Measurements from ENCODE around the gene FLNB.

Gene FLNB, protein sequence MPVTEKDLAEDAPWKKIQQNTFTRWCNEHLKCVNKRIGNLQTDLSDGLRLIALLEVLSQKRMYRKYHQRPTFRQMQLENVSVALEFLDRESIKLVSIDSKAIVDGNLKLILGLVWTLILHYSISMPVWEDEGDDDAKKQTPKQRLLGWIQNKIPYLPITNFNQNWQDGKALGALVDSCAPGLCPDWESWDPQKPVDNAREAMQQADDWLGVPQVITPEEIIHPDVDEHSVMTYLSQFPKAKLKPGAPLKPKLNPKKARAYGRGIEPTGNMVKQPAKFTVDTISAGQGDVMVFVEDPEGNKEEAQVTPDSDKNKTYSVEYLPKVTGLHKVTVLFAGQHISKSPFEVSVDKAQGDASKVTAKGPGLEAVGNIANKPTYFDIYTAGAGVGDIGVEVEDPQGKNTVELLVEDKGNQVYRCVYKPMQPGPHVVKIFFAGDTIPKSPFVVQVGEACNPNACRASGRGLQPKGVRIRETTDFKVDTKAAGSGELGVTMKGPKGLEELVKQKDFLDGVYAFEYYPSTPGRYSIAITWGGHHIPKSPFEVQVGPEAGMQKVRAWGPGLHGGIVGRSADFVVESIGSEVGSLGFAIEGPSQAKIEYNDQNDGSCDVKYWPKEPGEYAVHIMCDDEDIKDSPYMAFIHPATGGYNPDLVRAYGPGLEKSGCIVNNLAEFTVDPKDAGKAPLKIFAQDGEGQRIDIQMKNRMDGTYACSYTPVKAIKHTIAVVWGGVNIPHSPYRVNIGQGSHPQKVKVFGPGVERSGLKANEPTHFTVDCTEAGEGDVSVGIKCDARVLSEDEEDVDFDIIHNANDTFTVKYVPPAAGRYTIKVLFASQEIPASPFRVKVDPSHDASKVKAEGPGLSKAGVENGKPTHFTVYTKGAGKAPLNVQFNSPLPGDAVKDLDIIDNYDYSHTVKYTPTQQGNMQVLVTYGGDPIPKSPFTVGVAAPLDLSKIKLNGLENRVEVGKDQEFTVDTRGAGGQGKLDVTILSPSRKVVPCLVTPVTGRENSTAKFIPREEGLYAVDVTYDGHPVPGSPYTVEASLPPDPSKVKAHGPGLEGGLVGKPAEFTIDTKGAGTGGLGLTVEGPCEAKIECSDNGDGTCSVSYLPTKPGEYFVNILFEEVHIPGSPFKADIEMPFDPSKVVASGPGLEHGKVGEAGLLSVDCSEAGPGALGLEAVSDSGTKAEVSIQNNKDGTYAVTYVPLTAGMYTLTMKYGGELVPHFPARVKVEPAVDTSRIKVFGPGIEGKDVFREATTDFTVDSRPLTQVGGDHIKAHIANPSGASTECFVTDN (N-terminal part only)

DNA sequence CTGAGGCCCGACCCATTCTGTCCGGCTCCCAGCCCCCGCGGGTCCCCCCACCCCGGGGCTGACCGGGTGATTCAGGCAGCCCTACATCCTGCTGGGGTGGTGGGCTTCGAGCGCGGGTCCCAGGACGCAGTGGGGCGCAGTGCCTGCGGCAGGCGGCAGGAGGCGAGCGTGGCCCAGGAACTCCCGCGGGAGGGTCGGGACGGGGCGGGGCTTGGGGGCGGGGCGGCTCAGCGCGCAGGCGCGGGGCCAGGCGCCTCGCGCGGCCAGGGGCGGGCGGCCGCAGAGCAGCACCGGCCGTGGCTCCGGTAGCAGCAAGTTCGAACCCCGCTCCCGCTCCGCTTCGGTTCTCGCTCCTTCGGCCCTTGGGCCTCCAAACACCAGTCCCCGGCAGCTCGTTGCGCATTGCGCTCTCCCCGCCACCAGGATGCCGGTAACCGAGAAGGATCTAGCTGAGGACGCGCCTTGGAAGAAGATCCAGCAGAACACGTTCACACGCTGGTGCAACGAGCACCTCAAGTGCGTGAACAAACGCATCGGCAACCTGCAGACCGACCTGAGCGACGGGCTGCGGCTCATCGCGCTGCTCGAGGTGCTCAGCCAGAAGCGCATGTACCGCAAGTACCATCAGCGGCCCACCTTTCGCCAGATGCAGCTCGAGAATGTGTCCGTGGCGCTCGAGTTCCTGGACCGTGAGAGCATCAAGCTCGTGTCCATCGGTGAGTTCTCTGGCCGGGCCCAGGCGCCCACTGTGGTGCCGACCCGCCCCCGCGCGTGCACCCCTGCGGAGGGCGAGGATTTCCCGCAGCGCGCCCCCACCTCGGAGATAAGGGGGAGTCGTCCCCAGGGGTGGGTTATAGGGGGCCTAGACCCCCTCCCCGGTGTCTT is at the start of gene FLNB:
FLNB (plus strand) TSS at position 282 of the 885 bp plus-strand sequence; CDS start at position 425, 143 bp downstream.
- peak; percentile 85 for DNase-seq (ENCODE audit: low spot score)

DNA sequence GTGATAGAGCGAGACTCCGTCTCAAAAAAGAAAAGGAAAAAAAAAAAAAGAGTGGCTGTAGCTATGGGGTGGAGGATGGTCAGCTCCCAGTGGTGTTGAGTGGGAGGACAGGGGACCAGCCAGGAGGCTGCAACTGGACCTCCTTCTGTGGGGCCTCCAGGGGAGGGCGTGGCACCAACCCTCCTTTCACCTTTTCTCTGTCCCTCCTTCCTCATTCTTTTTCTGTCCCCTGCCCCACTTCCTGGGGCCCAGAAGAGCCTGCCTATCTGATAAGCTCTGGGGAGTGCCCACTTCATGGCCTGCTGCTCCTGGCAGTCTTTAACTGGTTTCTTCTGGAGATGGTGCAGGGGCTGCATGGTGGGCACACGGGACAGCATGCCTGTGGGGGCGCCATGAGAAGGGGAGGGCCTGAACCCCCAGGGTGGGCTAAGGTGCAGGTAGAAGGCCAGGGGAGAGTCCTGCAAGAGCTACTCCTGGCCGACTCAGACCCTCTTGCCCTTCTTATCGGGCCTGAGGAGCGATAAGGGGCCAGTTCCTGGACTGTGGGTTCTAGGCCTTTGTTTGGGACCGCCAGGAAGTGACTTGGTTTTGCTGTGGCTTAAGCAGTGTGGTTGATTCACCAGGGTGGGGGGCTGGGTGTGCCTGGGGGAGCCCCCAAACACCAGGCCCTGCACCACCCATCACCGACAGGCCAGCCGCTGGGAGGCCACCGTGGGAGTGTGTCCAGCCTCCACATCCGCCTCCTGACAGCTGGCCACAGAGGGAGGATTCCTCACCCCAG is 49.4 kb upstream of the FLNB start:
- DNase-seq (ENCODE audit: low spot score), result peak; percentile 40

DNA sequence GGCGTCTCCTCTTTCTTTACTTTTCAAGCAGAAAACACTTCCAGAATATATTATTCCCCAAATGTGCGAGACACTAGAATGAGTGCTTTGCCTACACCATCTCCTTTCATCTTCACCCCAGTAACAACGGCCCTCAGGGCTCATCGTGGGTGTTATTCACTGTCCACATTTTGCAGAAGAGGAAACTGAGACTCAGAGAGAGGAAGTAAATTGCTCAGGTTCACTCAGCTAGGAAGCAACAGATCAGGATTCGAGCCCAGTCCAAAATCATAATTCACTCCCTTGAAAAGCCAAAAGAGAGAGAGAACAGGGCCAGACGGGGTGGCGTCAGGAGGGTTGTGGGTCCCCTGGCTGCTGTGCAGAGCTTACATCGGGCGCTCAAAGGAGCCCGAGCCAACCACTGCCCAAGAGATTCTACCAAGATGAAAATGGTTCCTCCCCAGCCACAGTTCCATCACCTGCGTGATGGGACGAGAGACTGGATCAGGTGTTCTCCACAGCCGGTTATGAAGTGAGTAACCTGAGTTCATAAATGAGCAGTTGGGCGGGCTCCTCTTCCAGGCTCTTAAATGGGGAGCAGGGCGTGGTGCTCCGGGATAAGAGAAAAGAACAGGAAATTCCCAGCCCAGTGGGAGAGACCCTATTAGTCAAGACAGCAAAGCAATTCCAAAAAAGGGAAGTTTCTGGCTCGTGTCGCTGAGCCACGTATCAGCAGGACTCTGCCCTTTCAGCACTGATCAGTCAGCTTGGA is 48.6 kb upstream of the FLNB start:
- DNase-seq (ENCODE audit: low spot score), result peak; percentile 59

DNA sequence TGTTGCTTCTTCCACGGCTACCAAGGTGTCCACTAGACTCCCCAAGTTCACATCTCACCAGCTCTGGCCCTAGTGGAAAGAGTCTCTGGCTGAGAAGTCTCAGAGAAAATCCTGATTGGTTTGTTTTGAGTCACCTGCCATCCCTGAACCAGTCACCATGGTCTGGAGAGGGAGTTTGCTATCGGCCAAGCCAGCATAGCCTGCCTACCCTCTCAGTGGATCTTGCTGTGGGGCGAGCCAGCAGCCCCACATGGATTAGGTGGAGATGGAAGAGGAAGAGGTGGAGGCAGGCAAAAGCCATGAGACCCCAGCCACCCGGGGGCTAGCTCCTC is 48.1 kb upstream of the FLNB start:
- DNase-seq (ENCODE audit: low spot score), result no peak

DNA sequence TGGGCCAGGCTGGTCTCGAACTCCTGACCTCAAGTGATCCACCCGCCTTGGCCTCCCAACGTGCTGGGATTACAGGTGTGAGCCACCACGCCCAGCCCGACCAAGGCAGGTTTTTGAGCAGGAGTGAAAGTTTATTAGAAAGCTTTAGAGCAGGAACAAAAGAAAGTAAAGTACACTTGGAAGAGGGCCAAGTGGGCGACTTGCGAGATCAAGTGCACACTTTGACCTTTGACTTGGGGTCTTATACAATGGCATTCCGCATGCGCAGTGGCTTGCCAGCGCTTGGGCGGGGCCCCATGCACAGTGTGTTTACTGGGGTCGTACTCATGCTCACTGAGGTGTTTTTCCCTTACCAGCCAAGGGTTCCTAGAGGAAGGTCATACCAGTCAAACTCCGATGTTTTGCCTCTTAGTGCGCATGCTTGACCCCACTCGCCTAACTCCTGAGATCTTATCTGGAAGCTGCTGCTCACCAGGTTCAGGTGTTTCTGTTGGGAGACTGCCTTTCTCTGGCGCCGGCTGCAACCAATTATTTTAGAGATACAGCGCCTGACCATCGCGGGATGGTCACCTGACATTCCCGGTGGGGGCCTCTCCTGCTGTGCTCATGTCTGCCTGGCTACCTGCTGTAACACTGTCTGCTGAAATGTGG is 46.9 kb upstream of the FLNB start:
- DNase-seq (ENCODE audit: low spot score), result no peak

DNA sequence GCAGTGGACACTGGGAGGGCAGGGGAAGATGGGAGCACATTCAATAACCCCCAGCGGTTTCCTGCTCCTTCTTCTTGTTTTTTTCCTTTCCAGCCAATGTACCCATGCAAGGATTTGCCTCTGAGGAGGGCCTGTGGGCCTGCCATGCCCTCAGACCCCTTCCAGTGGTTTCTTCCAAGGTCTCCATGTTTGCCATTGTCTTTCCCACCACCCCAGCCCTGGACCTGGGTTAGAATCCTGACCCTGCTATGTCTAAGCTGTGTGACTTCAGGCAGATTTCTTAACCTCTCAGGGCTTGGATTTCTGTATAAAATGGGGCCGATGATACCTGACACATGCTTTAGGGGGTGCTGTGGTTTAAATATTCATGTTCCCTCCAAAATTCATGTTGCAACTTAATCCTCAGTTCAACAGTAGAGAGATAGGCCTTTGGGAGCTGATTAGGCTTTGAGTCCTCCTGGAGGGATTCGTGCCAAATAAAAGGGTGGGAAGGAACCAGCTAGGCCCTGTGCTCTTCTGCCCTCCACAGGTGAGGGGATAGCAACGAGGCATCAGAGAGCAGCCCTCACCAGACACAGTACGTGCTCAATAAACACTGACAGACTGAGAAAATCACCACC is 46.3 kb upstream of the FLNB start:
- peak; percentile 60 for DNase-seq (ENCODE audit: low spot score)

DNA sequence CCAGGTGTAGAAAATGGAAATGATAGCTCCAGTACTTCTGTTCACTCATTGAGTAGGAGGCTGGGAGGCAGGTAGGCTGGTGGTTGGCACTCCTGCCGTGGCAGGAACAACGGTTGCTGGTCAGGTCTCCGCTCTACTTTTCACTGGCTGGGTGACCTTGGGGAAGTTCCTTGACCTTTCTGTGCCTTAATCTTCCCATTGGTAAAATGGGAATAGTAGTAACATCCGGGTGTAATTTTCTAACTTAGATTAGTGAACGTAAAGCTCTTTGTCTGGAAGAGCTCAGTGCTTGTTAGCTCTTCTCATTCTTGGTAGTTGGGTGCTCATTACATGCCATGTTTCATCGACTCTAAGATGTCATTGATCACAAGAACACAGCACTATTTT is 45.8 kb upstream of the FLNB start:
- DNase-seq (ENCODE audit: low spot score), result no peak

DNA sequence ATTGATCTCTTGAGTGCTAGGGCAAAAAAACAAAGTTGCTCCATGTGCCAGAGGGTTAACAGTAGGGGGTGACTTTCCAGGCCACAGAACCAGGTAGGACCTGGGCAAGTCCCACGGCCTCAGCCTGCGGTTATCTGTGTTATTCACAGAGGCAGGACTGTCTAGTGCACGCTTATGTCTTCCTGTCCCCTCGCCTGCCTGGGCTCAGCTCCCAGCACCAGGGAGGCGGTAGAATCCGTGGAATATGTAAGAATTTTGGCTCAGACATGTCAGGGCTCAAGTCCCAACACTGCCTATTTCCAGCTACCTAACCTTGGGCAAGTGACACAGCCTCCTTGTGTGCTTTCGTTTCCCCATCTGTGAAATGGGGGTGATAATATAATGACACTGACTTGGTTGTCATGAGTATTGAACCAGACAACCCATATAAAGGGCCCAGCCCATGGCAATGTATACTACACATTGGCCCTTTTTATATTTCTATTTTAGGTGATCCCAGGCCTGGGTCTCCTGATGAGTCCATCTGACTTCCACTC is 44.3 kb upstream of the FLNB start:
- DNase-seq (ENCODE audit: low spot score), result no peak

DNA sequence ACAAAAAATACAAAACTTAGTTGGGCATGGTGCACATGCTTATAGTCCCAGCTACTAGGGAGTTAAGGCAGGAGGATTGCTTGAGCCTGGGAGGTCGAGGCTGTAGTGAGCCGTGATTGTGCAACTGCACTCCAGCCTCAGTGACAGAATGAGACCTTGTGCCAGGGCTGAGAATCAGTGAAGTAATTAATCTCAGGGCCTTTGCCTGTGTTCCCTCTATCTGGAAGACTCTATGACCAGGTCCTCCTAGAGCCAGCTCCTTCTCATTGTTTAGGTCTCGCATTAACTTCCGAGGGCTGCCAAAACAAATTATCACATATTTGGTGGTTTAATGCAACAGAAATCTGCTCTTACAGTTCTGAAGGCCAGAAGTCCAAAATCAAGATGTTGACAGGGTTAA is 41.4 kb upstream of the FLNB start:
- no peak for DNase-seq (ENCODE audit: low spot score)

DNA sequence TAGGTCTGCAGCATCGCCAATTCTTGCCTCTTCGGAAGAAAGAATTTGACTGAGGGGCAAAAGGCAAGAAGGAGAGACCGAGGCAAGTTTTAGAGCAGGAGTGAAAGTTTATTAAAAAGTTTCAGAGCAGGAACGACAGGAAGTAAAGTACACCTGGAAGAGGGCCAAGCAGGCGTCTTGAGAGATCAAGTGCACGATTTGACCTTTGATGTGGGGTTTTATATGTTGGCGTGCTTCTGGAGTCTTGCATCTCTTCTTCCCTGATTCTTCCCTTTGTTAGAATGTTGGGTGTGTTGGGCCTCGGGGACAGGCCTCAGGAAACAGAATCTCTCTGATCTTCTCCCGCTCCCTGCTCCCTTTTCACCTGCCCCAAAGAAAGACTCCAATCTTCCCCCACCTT is 40.6 kb upstream of the FLNB start:
- DNase-seq (ENCODE audit: low spot score), result no peak

DNA sequence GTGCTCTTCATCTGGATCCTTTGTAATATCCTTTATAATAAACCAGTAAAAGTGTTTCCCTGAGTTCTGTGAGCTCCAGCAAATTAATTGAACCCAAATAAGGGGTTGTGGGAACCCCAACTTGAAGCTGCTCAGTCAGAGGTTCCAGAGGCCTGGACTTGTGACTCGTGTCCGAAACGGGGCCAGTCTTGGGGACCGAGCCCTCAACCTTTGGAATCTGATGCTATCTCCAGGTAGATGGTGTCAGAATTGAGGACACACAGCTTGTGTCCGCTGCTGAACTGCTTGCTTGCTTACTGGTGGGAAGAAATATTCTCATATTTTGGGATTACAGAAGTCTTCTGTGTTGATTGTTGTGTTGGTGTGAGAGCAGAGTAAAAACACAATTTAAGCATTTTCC is 39.7 kb upstream of the FLNB start:
- no peak for DNase-seq (ENCODE audit: low spot score)

DNA sequence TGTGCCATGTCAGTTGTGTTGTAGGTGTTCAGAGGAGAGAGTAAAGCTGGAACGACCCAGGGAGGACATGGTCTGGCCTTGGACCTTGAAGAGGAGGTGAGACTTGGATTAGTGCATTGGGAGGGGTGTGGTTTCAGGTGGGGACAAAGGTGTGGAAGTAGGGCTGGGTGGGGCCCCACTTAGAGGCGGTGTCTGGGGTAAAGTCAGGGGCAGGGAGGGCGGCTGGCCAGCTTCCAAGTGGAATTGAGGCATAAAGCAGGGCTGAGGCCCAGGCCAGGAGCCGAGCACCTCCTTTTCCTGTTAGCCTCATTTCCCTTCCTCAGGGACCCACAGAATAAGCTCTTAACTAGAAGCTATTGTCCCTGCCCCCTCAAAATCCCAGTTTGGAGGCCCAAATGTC is 36.2 kb upstream of the FLNB start:
- DNase-seq (ENCODE audit: low spot score), result no peak

DNA sequence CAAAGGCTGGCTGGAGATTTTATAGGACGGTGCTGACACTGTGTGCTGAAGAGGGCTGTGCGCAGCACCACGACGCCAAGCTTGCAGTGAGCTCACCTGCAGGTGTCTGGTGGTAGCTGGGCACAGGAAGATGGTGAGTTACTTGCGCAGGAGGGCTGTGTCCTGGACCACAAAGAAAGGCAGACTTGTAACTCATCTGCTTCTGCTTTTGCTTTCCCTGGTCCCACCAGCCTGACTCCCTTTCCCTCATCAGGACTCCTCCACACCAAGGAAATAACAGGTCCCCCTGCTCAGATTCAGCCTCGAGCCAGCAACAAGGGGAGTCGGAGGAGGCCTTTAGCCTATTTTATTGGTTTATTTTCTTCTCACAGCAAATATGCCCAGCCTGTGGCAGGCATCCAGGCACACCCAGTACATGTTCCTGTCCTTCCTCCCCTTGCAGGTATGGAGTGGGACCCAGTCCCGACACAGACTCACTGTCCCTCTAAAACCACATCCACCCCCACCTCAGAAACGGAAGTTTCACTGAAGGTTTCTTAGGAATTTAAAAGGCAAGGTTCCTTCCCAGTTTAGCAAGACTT is 35.6 kb upstream of the FLNB start:
- DNase-seq (ENCODE audit: low spot score), result peak; percentile 42

DNA sequence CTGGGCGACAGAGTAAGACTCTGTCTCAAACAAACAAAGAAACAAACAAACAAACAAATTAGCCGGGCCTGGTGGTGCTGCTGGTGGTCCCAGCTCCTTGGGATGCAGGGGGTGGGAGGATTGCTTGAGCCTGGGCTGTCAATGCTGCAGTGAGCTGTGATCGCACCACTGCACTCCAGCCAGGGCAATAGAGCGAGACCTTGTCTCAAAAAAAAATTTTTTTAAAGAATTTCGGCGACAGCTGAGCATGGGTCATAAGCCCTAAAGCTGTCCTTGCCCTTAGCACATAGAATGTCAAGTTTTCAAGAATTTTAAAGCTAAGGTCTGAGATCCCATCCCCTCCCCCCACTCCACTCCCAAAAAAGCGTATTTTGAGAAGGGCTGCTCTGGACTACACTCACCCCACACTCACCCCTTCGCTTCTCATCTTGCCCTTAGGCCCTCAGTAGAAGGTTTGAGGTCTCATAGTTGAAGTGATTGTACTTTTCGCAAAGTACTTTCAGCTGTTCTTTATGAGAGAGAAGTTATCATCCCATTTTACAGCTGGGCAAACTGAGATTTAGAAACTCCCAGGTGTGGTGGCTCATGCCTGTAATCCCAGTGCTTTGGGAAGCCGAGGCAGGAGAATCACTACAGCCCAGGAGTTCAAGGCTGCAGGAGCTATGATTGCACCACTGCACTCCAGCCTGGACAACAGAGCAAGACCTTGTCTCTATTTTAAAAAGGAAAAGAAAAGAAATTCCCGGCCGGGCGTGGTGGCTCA is 34.3 kb upstream of the FLNB start:
- no peak for DNase-seq (ENCODE audit: low spot score)

DNA sequence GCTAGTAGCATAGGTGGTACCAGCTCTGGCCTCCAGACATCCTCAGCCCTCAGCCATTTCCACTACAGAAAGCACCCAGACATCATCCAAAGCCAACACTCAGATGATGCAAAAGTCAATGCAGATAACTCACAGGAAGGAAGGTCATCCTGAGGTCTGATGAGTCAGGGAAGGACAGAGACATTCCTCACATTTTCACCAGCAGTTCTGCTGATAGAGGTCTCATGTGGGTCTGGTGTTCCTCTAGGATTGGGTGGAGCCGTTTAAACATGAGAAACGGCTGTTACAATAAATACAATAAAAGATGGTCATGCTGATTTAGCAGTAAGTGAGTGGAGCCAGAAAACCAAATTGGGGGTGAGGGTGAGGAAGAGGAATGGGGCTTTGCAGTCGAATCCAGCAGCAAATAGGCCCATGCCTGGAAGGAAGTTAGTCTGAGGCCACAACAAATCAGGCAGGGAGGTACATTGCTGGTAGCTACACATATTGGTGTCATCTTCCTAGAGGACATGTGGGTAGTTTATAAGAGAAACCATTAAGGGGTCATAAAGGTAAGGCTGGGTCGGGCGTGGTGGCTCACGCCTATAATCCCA is 33.3 kb upstream of the FLNB start:
- DNase-seq (ENCODE audit: low spot score), result peak; percentile 96

DNA sequence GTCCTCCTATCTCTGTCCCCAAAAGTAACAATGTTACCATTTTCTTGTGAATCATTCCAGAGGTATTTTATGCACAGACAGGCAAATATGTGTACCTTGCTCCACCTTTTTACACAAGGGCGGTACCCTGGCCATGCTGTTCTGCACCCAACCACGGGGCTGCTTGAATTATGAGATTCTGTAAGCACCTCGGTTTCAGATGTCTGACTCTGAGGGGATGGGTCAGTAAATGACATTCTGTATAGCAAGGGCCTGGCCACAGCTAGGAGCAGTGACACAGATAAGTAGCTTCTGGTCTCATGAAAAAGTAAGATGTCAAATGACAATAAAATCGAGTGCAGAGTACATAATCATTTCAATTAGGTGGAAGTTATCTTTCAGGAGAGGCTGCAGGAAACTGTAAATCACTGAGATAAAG is 30.4 kb upstream of the FLNB start:
- DNase-seq (ENCODE audit: low spot score), result peak; percentile 82

DNA sequence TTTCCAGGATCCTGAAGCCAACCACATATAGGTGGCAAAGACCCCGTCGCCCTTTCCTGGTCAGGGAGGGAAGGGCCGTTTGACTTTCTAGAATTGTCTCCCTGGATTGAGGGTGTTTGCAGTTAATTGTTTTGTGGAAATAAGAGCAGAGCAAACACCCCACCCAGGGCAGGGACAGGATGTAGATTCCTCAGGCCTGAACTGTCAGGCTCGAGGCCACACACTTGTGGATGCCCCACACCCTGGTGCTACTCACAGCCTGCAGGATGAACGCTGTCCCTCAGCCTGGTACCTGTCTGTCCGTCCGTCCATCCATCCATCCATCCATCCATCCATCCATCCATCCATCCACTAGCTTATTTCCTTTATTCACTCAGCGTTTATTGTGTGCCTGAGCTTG is 29.9 kb upstream of the FLNB start:
- DNase-seq (ENCODE audit: low spot score), result no peak
